HG02763 (cell line): Measurements from ENCODE around the gene BTBD19.
"Not testable (repeated sequence)": the region's sequence is repeated elsewhere in the genome, so short reads cannot be mapped to it uniquely, and the experiment has no call there.

Experiments used
- ATAC-seq: cut with Tn5 transposase; IDR thresholded peaks from one replicate; pipeline ENCODE4 v1.9.1; 2021; ENCODE audit warnings: mild to moderate bottlenecking, moderate library complexity; ENCODE audit not compliant: unreplicated experiment

BTBD19 gene

GRCh38 chr1:44828003-44828651, 19.8 kb downstream of the BTBD19 start:
- no peak for ATAC-seq

DNA sequence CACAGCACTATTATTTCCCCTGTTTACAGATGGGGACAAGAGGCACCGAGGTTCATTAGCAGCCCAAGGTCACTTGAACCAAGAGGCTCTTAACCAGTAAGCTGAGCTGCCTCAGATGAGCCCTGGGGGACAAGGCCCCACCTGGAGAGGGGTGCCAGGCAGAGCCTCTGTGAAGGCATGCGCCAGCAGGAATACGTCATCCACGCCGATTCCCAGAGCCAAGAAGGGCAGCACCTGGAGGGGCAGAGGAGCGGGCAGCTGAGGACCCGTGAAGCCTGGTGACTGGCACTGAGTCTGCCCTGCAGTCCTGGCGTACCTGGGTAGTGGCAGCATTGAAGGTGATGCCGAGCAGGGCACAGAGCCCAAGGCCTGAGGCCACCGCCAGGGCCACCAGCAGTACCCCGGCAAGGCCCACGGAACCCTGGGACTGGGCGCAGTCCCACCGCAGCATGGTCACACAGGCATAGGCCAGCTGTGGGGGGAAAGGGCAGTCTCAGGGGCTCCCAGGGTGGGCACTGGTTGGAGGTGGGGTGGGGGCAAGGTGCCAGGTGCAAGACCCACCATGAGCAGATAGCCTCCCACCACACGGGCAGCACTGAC, 20.6 kb downstream of the BTBD19 start:
- ATAC-seq = no peak

GRCh38 chr1:44829506-44830384, 21.4 kb downstream of the BTBD19 start:
- ATAC-seq = no peak

DNA sequence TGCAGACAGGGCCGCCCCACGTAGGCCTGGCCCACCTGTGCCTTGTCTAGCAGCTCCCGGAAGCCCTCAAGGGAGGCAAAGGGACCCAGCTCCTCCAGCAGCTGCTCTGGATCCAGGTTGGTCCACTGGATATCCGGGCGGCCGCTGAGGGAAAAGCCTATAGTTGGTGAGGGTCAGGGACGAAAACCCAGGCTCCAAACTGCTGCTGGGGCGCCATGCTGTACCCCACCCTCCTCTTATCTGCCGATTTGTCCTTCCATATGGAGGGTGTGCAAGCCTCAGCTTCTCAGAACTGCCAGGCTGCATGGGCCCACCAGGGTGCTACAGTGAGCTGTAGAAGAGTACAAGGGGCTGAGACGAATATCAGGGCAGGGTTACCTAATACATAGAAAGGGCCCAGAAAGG, 22.6 kb downstream of the BTBD19 start:
- no peak for ATAC-seq

- no peak for ATAC-seq
Observed at GRCh38 chr1:44831516-44831915, 23.2 kb downstream of the BTBD19 start.

DNA sequence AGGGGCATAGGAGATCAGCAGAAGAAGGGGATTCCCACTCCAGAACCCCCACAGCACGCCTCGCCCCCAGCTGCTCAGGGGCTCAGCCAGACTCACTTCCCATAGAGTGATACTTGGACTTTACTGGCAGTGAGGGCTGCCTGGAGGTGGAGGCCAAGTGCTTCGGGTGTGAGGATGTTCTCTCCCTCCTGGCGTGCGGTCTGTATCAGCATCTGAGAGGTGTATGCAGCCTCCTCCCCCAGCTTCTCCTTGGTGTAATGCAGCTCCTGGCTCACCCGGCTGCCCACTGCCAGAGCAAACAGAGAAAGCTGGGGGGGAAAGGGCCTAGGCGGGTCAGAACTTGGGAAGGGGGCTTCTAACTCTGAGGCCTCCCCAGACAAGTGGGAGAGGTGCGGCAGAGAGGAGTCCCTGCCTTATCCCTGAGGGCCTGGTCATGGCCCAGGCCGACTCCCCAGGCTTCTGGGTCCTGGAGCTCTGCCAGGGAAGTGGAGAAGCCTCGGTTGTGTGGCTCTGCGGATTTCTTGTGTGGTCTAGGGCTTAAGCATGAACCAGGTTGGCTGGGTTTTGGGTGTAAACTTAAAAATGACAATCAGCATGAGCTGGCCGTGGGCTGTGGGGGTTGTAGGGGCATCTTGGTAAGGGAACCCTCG, 23.9 kb downstream of the BTBD19 start:
- ATAC-seq = no peak

GRCh38 chr1:44834328-44834727, 26.0 kb downstream of the BTBD19 start:
- no peak for ATAC-seq

DNA sequence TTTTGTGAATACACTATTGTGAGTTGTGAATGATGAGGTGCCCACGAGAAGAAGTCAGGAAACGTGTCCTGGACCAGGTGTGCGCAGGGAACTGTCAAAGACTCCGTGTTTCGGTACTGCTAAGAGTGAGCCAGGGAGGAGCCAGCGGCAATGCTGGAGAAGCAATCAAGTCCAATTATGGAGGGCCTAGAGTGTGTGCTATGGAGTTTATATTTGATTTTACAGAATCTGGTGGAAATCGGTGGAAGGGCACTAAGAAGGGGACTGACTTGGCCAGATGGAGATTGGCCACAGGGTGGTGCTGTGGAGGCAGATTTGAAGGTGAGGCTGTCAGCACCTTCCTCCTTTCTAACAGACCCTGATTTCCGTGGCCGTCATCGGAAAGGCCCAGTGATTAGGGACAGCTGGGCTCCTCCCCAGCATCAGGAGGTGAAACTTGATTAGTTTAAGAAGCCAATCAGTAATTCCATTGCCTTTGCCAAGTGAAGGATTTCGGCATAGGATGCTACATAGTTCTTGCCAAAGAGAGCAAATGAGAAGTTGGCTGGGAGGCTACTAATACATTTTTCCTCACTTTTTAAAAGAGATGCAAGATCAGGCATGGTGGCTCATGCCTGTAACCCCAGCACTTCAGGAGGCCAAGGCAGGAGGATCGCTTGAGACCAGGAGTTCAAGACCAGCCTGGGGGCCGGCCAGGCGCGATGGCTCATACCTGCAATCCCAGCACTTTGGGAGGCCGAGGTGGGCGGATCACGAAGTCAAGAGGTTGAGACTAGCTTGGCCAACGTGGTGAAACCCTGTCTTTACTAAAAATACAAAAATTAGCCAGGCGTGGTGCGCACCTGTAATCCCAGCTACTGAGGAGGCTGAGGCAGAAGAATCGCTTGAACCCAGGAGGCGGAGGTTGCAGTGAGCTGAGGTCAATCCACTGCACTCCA, 27.7 kb downstream of the BTBD19 start:
- no peak for ATAC-seq

- ATAC-seq = not testable (repeated sequence)
Observed at GRCh38 chr1:44838294-44838693, 30.0 kb downstream of the BTBD19 start.

DNA sequence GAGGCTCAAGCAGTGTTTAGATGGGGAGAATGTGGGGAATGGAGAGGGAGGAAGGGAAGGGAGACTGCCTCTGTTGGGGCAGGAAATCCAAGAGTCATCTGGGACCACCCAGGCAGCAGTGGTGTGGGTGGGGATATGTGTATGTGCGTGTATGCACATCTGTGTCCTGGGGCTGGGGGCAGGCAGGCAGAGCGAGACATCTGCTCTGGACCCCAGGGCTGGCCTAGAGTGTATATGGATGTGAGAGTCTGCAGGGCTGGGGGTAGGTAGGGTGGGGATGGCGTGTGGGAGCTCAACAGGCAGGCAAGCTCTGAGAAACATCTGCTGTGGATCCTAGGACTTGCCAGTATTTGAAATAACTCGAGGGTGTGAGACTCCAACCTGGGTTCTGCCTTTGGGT, 31.3 kb downstream of the BTBD19 start:
- no peak for ATAC-seq

DNA sequence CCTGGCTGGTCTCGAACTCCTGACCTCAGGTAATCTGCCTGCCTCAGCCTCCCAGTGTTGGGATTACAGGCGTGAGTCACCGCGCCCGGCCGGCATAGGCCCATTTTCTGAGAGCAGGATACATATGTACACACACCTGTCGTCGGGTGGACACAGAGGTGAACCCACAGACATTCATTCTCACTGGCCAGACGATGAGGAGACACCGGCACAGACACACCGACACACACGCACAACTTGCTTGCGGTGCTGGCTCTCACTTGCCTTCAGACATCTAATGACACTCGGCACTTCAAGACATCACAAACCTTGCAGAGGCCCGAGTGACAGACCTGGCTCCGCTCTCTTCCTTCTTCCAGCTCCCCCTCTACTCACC, 34.2 kb downstream of the BTBD19 start:
- ATAC-seq = no peak

DNA sequence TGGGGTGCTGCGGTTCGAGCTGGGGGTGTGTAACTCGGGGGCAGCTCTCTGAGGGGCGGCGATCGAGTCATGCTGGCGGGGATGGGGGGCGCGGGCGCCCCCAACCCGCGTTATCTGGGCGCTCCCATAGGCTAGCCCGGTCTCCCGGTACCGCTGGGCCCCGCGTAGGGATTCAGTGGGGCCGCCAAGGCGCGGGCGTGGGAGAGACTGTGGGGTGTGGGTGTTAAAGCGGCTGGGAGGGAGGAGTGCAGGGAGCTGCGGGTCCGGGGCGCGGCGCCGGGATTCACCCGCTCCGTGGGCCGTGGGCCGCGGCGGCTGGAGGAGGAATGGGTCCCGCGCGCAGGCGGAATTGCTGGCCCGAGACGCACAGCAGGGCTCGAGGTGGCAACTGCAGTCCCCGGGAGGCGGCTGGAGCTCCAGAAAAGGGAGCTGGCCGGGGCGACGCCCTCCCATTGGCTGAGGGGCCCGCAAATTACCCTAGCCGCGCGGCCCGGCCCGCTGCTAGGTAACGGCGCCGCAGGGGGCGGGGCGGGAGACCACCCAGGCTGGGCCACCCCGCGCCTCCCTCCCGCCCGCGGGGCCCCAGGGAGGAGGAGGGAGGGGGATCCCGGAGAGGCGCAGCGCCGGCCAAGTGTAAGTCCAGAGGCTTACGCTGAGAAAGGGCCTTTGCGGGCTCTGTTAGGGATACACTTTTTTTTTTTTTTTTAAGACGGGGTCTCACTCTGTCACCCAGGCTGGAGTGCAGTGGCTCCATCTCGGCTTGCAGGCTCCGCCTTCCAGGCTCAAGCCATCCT, 34.7 kb downstream of the BTBD19 start, which contains the start of gene PTCH2:
Gene PTCH2 (minus strand): TSS at position 392 of the 794 bp plus-strand sequence. CDS start 321 bp downstream, at position 71.
- ATAC-seq = no peak

DNA sequence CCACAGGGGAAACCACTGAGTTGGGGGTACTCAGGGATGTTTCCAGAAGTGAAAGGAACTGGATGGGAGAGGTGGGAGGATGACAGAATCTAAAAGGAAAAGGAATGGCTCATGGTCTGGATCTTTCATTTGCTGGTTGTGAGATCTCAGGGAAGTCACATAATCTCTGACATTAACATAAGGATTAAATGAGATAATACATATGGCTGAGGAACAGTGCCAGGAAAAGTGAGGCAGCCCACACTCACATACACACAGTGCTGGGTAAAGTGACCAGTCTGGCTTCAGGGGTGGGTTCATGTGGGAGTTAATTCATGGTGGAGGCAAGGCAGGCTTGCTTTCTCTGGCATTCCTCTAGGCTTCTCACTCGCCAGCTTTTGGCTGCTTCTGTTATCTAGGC, 38.7 kb downstream of the BTBD19 start:
- ATAC-seq = no peak

DNA sequence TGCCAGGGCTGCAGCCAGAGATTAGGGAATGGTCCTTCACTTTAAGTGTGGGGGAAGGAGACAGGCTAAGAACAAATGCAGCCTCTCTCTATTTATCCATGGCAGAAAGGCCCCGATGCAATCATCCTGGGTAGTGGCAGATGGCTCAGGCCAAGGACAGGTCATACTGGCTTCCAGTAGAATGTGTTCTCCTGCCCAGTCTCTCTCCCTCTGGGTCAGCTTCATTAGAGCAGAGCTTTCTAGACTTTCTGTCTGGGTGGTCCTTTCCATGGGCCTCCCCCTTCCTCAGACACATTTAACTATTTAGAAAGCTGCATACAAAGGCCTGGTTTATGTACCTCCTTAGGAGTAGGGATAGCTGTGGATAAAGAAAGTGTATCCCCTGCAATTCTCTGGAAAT, 39.5 kb downstream of the BTBD19 start:
- ATAC-seq = no peak

- no peak for ATAC-seq
Observed at GRCh38 chr1:44848456-44849181, 40.3 kb downstream of the BTBD19 start.

DNA sequence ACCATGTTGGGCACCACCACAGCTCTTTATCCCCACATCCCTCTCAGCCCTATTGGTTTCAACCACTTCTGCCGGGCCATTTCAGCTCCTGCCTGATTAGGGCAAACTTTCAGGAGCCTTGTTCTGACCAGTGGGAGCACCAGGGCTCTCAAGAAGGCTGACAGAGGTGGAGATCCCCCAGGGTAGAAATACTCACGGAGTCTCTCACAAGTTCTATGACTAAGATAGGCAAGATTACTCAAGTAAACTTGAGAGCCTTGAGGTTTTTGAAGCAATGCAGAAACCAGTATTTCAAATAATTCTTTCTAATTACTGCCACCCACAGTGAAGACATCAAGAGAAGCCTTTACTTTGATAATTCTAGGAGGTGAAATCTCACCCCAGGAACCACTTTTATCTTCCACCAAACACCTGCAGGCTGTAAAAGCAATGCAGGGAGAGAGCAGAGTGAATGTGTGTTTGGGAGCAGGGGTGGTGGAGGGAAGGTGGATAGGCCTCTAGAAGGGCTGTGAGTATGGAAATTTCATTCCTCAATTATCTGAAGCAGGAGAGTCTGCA, 41.3 kb downstream of the BTBD19 start:
- ATAC-seq = no peak

- ATAC-seq = no peak
Observed at GRCh38 chr1:44851308-44851707, 43.0 kb downstream of the BTBD19 start.

GRCh38 chr1:44853201-44853600, 44.9 kb downstream of the BTBD19 start:
- ATAC-seq = no peak
